Measurements from ENCODE around the gene CIAO2B. TPM values are rescaled to one million over a fixed set of nuclear protein-coding genes. Genes with fewer than 3 reads are reported as not detected.
"Not testable (repeated sequence)": the region's sequence is repeated elsewhere in the genome, so short reads cannot be mapped to it uniquely, and the experiment has no call there.

Gene CIAO2B
- total RNA-seq, 1 experiment from 2014 or later, result 140 TPM

DNA sequence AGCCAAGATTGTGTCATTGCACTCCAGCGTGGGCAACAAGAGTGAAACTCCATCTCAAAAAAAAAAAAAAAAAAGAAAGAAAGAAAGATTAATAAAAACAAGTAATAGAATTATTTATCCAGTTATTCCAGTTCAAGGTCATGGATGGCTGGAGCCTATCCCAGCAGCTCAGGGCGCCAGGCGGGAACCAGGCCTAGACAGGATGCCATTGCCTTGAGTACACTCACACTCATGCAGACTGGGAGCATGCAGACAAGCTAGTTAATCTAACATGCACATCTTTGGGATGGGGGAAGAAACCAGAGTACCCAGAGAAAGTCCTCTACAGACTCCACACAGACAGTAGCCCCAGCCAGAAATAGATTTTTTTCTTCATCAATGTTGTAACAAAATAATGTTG lies 36.0 kb downstream of the CIAO2B start:
- in situ Hi-C loops (cut with HindIII; ENCODE audit: low sequenced_read_pairs), result no loop called here

DNA sequence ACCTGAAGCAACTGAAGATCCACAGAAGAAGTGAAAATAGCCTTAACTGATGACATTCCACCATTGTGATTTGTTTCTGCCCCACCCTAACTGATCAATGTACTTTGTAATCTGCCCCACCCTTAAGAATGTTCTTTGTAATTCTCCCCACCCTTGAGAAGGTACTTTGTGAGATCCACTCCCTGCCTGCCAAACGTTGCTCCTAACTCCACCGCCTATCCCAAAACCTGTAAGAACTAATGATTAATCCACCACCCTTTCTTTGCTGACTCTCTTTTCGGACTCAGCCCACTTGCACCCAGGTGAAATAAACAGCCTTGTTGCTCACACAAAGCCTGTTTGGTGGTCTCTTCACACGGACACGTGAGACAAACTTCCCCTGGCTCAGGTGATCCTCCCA lies 37.5 kb downstream of the CIAO2B start:
- DNase-seq (ENCODE audit: low spot score); in situ Hi-C loops (cut with HindIII; ENCODE audit: low sequenced_read_pairs): not testable (repeated sequence)

More for the DNA sequence above, 36.0 kb downstream of the CIAO2B start:
- DNase-seq (ENCODE audit: low spot score), result no peak

GRCh38 chr16:66895999-66896398 lies 38.2 kb downstream of the CIAO2B start:
- in situ Hi-C loops (cut with HindIII; ENCODE audit: low sequenced_read_pairs), result no loop called here
- DNase-seq (ENCODE audit: low spot score), result no peak

DNA sequence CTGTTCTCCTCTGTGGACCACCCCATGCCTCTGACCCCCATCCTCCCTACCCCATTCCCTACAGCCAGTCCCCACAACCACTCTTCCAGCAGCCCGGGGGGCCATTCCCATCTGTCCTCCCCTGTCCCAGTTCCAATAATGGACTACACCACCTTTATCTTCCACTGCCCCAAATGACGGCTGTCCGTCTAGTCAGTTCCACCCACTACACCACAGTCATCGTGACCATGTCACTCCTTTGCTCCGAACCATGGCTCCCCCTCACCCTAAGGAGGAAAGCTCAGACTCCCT lies 38.6 kb downstream of the CIAO2B start:
- in situ Hi-C loops (cut with HindIII; ENCODE audit: low sequenced_read_pairs), result no loop called here
- DNase-seq (ENCODE audit: low spot score), result no peak

- DNase-seq (ENCODE audit: low spot score), result peak; percentile 93
- in situ Hi-C loops (cut with HindIII; ENCODE audit: low sequenced_read_pairs), result no loop called here
These were observed 39.1 kb downstream of the CIAO2B start for GRCh38 chr16:66894948-66895688.

DNA sequence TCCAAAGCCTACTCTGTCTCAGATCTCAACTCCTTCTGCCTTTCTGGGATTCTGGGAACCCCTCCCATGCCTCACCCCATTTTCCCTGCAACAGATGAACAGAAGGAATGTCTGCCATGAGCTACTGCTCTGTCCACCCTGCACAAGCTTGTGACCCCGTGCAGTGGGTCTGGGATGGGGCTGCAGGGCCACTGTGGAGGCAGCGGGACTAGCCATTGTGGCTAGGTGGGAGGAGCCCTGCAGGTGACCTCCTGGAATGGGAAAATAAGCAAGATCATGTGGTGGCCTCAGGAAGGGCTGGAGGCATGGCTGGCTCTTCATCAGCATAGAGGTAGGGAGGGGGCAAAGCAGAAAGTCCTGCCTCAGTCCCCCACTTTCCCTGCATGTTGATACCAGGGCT lies 40.1 kb downstream of the CIAO2B start:
- in situ Hi-C loops (cut with HindIII; ENCODE audit: low sequenced_read_pairs), result no loop called here
- no peak for DNase-seq (ENCODE audit: low spot score)

DNA sequence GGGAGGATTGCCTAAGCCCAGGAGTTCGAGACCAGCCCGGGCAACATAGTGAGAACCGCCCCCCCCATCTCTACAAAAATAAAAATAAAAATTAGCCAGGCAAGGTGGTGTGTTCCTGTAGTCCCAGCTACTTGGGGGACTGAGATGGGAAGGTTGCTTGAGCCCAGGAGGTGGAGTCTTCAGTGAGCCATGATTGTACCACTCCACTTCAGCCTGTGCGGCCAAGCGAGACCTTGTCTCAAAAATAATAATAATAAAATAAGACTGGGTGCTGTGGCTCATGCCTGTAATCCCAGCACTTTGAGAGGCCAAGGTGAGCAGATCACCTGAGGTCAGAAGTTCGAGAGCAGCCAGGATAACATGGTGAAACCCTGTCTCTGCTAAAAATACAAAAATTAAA lies 42.4 kb downstream of the CIAO2B start:
- in situ Hi-C loops (cut with HindIII; ENCODE audit: low sequenced_read_pairs), result no loop called here
- no peak for DNase-seq (ENCODE audit: low spot score)

DNA sequence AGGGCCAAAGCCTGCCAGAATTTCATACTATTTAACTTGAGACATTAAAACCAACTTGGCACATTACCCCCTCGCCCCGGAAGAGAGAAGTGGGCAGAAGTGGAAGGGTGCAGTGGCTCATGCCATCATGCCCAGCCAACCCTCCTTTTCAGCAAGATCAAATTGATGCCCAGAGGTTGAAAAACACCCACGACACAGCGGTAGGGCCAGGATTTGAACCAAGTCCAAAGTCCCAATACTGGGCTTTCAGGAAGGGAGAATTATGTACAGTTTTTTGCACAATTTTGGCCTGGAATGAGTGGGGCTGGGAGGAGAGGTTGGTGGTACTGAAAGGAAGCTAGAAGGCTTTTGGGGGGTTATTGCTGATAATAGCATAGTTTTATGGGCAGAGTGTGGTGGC lies 42.8 kb downstream of the CIAO2B start:
- DNase-seq (ENCODE audit: low spot score), result no peak
- in situ Hi-C loops (cut with HindIII; ENCODE audit: low sequenced_read_pairs), result no loop called here

DNA sequence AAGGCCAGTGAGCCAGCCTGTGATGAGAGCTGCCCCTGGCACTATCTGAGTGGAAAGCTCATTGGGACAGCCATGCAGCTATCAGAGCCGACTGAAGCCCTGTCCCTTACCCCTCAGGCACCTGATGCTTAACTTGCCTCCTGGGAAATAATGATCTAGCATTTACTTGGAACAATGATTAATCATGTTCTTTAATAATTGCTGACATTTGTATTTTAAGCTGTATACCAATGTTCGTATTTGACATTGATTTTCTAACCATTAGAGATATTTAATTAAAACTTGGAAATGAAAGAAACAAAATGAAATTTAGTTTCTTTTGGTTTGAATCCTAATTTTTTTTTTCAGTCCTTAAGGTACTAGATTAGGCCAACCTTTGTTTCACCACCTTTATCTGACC lies 43.4 kb downstream of the CIAO2B start:
- no peak for DNase-seq (ENCODE audit: low spot score)
- in situ Hi-C loops (cut with HindIII; ENCODE audit: low sequenced_read_pairs), result no loop called here

GRCh38 chr16:66889622-66890021 lies 44.6 kb downstream of the CIAO2B start:
- DNase-seq (ENCODE audit: low spot score), result no peak
- in situ Hi-C loops (cut with HindIII; ENCODE audit: low sequenced_read_pairs), result no loop called here

DNA sequence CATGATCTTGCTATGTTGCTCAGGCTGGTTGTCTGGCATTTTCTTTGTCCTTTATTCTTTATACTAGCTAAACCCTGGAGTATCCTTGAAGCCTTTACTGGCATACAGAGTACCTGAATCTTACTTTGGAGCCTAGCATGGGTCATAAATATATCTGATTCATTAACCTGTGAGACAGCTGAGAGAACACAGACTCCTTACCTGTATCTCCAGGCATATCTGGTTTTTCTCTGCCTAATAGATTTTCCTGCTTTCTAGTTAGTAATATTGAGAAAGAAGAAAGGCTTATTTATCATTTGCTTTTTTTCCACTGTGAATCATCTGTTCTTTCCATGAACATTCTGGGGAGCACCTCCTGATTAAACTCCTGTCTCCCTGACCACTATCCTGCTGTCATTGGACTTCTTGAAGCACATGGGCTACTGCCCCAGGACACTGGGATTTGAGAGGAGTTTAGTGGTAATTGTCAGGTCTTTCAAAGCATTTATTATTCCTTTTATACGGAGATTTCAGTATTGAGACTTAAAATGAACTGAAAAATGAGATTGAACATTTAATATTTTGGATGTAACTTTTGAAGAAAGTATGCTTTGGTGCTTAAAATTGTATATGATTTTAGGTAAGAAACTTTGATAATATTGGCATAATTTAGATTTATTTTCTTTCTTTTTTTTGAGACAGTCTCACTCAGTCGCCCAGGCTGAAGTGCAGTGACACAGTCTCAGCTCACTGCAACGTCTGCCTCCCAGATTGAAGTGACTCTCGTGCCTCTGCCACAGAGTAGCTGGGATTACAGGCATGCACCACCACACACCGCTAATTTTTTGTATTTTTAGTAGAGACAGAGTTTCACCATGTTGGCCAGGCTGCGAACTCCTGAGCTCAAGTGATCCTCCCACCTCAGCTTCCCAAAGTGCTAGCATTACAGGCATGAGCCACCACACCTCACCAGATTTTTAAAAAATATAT lies 45.3 kb downstream of the CIAO2B start:
- DNase-seq (ENCODE audit: low spot score), result no peak
- in situ Hi-C loops (cut with HindIII; ENCODE audit: low sequenced_read_pairs), result no loop called here

DNA sequence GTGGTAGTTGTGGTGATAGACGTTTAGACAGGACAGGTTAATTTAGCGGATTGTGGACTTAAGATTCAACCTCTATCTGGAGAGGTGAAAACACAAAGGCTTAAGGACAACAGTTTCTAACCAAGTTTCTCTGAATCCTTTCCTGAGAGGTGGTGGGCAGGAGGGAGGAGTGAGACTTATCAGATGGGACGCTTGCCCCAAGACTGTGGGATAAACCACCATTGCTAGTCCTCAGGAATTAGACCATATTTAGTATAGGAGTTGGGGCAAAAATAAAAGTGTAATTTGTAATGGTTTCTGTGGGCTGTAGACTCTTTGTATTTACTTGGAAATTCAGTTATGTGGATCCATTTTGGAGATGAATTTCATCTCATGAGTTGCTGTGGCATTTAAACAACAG lies 47.3 kb downstream of the CIAO2B start:
- DNase-seq (ENCODE audit: low spot score), result no peak
- in situ Hi-C loops (cut with HindIII; ENCODE audit: low sequenced_read_pairs), result no loop called here

DNA sequence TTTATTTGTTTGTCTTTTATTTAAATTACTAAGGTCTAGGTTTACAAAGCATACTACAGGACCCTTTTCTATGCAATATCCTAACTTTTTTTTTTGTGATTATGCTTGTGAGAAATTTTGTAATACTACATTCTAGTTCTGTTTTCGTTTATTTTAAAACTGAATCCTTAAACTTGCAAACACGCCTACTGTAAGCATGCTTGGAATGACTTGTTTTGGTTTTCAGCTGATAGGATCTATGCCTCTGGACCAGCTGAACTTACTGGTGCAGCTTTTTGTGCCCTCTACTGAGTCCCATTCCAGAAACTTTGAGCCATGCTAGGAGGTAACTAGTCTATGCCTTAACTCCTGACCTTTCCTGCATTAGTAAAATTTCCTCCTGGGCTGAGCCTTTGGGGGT lies 47.9 kb downstream of the CIAO2B start:
- in situ Hi-C loops (cut with HindIII; ENCODE audit: low sequenced_read_pairs), result no loop called here
- no peak for DNase-seq (ENCODE audit: low spot score)

- no peak for DNase-seq (ENCODE audit: low spot score)
- in situ Hi-C loops (cut with HindIII; ENCODE audit: low sequenced_read_pairs), result no loop called here
These were observed 48.7 kb downstream of the CIAO2B start for GRCh38 chr16:66885491-66885890.

DNA sequence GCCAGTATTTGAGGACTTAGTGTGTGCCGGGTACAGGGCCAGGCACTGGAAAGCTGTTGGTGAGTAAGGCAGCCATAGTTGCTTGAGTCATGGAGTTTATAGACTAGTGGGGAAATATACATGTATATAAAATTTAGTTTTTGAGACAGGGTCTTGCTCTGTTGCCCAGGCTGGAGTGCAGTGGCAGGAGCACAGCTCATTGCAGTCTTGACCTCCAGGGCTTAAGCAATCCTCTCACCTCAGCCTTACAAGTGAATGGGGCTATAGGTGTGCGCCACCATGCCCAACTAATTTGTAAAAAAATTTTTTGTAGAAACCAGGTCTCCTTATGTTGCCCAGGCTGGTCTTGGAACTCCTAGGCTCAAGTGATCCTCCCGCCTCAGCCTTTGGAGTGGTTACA lies 51.5 kb downstream of the CIAO2B start:
- in situ Hi-C loops (cut with HindIII; ENCODE audit: low sequenced_read_pairs), result no loop called here
- no peak for DNase-seq (ENCODE audit: low spot score)

Other genes with a start within 250 kb of the CIAO2B start
- 11.9 and 22.5 TPM in 2 replicates for gene CMTM4, start 237.7 kb downstream of the CIAO2B start, total RNA-seq (2014; rRNA removed; shearing (Covaris generic))
- 41.6 and 63.4 TPM in 2 replicates for gene DYNC1LI2, start 182.8 kb downstream of the CIAO2B start, total RNA-seq (2014; rRNA removed; shearing (Covaris generic))
- not detected in 2 replicates for gene TERB1, start 132.8 kb downstream of the CIAO2B start, total RNA-seq (2014; rRNA removed; shearing (Covaris generic))
- gene NAE1, start 103.4 kb downstream of the CIAO2B start, total RNA-seq (2014; rRNA removed; shearing (Covaris generic)), result 154 and 162 TPM in 2 replicates
- gene CA7, start 90.0 kb downstream of the CIAO2B start, total RNA-seq (2014; rRNA removed; shearing (Covaris generic)), result not detected in 2 replicates
- 7.1 and 13.8 TPM in 2 replicates for gene PDP2, start 53.9 kb downstream of the CIAO2B start, total RNA-seq (2014; rRNA removed; shearing (Covaris generic))
- 0.25 TPM in 1 of 2 replicates, not detected in the other for gene CDH16, start 15.5 kb downstream of the CIAO2B start, total RNA-seq (2014; rRNA removed; shearing (Covaris generic))
- 0.25 TPM in 1 of 2 replicates, not detected in the other for gene RRAD, start 8.9 kb downstream of the CIAO2B start, total RNA-seq (2014; rRNA removed; shearing (Covaris generic))
- gene CES2, start 1.1 kb upstream of the CIAO2B start, total RNA-seq (2014; rRNA removed; shearing (Covaris generic)), result 41.2 and 45.0 TPM in 2 replicates
- gene CES3, start 26.9 kb upstream of the CIAO2B start, total RNA-seq (2014; rRNA removed; shearing (Covaris generic)), result 3.8 and 4.9 TPM in 2 replicates
- 0.34 TPM in 1 of 2 replicates, not detected in the other for gene CES4A, start 54.2 kb upstream of the CIAO2B start, total RNA-seq (2014; rRNA removed; shearing (Covaris generic))
- 17.0 and 40.9 TPM in 2 replicates for gene CBFB, start 94.7 kb upstream of the CIAO2B start, total RNA-seq (2014; rRNA removed; shearing (Covaris generic))
- 35.3 and 40.9 TPM in 2 replicates for gene PHAF1, start 175.5 kb upstream of the CIAO2B start, total RNA-seq (2014; rRNA removed; shearing (Covaris generic))
- 0.55 TPM in 1 of 2 replicates, not detected in the other for gene B3GNT9, start 216.6 kb upstream of the CIAO2B start, total RNA-seq (2014; rRNA removed; shearing (Covaris generic))
- 8.8 and 15.4 TPM in 2 replicates for gene TRADD, start 225.5 kb upstream of the CIAO2B start, total RNA-seq (2014; rRNA removed; shearing (Covaris generic))
- 8.2 and 10.4 TPM in 2 replicates for gene FBXL8, start 225.6 kb upstream of the CIAO2B start, total RNA-seq (2014; rRNA removed; shearing (Covaris generic))
- gene HSF4, start 230.3 kb upstream of the CIAO2B start, total RNA-seq (2014; rRNA removed; shearing (Covaris generic)), result 17.8 and 17.9 TPM in 2 replicates
- gene NOL3, start 236.1 kb upstream of the CIAO2B start, total RNA-seq (2014; rRNA removed; shearing (Covaris generic)), result 13.4 and 17.5 TPM in 2 replicates
- gene MATCAP1, start 249.6 kb upstream of the CIAO2B start, total RNA-seq (2014; rRNA removed; shearing (Covaris generic)), result 19.1 and 33.4 TPM in 2 replicates

Measured in G401 (cell line).